Glutamatergic neuron (in vitro differentiated cells): ENCODE data around the gene DARS1. TPM values are rescaled to one million over a fixed set of nuclear protein-coding genes. Genes with fewer than 3 reads are reported as not detected.

Source experiments
- DNase-seq: peaks from one replicate; pipeline ENCODE4 v3.0.0; 2022
- H3K27ac Mint-ChIP-seq: one replicate; pipeline ENCODE4 v1.8.0; 2020; ENCODE audit warnings: mild to moderate bottlenecking, mixed read lengths, inconsistent platforms; ENCODE audit not compliant: unreplicated experiment
- H3K27me3 Mint-ChIP-seq: one replicate; pipeline ENCODE4 v1.8.0; 2020; ENCODE audit warnings: mild to moderate bottlenecking, moderate library complexity, mixed read lengths, inconsistent platforms; ENCODE audit not compliant: unreplicated experiment
- H3K36me3 Mint-ChIP-seq: one replicate; pipeline ENCODE4 v1.8.0; 2020; ENCODE audit warnings: mild to moderate bottlenecking, mixed read lengths, inconsistent platforms; ENCODE audit not compliant: unreplicated experiment
- H3K4me1 Mint-ChIP-seq: one replicate; pipeline ENCODE4 v1.8.0; 2020; ENCODE audit warnings: mild to moderate bottlenecking, low read depth, mixed read lengths, inconsistent platforms; ENCODE audit not compliant: unreplicated experiment
- H3K4me3 Mint-ChIP-seq: one replicate; pipeline ENCODE4 v1.8.0; 2020; ENCODE audit warnings: mild to moderate bottlenecking, mixed read lengths, inconsistent platforms; ENCODE audit not compliant: unreplicated experiment
- H3K9me3 Mint-ChIP-seq: one replicate; pipeline ENCODE4 v1.8.0; 2020; ENCODE audit warnings: mild to moderate bottlenecking, moderate library complexity, mixed read lengths, inconsistent platforms; ENCODE audit not compliant: unreplicated experiment
- total RNA-seq: library from RNA; stranded (reverse); fragmentation: NEBNext Ultra II Directional; extraction: Animal tissue kit (Norgen Biotek cat#: 25700); gene quantifications from one replicate; pipeline ENCODE4 v1.2.1, GENCODE V29; 2021; ENCODE audit not compliant: unreplicated experiment
- TF ChIP-seq, protein P1 (sequence below): fragments of 200-600 bp; sonication (generic); IDR thresholded peaks from one replicate; pipeline ENCODE4 v1.5.0; 2021; ENCODE audit not compliant: partially characterized antibody, unreplicated experiment

Gene DARS1
- total RNA-seq, 1 donor from 2014 or later, result 41.0 TPM

DNA sequence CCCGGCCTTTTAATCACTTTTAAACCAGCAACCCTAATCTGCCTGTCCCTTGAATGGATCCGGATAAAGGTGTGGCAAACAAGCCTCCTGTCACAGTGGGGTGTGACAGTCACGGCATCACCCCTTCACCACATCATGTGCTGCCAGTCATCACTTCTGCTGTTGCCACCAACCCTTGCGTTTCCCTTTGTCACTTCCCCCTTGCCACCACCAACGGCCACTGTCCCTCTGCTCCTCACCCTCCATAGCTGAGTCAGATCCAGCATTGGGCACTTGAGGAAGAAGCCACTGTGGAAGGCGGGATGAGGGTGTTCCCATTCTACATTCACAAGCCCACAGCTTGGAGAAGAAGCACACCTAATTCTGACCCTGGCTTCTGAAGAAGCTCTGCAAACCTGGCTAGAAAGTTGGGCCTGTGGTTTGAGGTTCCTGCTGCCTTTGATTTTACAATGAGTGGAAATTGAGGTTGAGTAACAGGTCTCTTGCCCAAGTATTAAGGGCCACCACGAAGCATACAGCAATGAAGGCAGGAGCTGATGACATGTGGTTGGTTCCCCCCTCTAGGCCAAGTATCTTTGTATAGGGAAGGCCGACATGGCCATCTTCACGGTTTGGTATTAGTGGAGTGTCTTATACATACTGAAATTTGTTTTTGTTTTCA is 22.9 kb upstream of the DARS1 start:
- peaks cover under 1% of the 10 kb centered on the region for H3K27me3 Mint-ChIP-seq
- H3K4me1 Mint-ChIP-seq, result peaks cover 9% of the 10 kb centered on the region
- H3K9me3 Mint-ChIP-seq, result peaks cover 2% of the 10 kb centered on the region
- no peak for DNase-seq
- no peak overlapping the region for H3K27ac Mint-ChIP-seq
- TF ChIP-seq, protein P1, sequence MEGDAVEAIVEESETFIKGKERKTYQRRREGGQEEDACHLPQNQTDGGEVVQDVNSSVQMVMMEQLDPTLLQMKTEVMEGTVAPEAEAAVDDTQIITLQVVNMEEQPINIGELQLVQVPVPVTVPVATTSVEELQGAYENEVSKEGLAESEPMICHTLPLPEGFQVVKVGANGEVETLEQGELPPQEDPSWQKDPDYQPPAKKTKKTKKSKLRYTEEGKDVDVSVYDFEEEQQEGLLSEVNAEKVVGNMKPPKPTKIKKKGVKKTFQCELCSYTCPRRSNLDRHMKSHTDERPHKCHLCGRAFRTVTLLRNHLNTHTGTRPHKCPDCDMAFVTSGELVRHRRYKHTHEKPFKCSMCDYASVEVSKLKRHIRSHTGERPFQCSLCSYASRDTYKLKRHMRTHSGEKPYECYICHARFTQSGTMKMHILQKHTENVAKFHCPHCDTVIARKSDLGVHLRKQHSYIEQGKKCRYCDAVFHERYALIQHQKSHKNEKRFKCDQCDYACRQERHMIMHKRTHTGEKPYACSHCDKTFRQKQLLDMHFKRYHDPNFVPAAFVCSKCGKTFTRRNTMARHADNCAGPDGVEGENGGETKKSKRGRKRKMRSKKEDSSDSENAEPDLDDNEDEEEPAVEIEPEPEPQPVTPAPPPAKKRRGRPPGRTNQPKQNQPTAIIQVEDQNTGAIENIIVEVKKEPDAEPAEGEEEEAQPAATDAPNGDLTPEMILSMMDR, result no peak
- H3K36me3 Mint-ChIP-seq, result peaks cover 7% of the 10 kb centered on the region
- no peak overlapping the region for H3K4me3 Mint-ChIP-seq

DNA sequence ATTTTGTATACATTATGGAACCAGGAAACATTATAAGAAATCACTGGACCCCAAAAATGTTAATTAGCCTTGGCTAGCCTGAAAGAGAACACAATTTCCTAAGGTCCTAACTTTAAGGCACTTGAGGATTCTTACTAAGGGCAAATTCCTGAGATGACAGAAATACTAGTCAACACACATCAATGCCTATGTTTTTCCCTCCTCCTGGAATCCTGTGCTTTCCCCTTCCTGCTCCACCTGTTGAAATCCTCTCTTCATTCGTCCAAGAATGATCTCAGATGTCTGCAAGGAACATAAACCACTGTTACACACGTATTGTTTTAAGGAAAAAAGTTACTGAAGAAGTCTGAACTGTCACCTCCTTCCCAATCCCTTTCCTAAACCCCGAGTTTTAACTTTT is 21.2 kb upstream of the DARS1 start:
- no peak overlapping the region for H3K4me3 Mint-ChIP-seq
- peaks cover 7% of the 10 kb centered on the region for H3K36me3 Mint-ChIP-seq
- no peaks in the 10 kb centered on the region for H3K27me3 Mint-ChIP-seq
- no peak overlapping the region for H3K27ac Mint-ChIP-seq
- peaks cover 9% of the 10 kb centered on the region for H3K4me1 Mint-ChIP-seq
- DNase-seq, result no peak
- peaks cover 2% of the 10 kb centered on the region for H3K9me3 Mint-ChIP-seq
- TF ChIP-seq, protein P1, result no peak

DNA sequence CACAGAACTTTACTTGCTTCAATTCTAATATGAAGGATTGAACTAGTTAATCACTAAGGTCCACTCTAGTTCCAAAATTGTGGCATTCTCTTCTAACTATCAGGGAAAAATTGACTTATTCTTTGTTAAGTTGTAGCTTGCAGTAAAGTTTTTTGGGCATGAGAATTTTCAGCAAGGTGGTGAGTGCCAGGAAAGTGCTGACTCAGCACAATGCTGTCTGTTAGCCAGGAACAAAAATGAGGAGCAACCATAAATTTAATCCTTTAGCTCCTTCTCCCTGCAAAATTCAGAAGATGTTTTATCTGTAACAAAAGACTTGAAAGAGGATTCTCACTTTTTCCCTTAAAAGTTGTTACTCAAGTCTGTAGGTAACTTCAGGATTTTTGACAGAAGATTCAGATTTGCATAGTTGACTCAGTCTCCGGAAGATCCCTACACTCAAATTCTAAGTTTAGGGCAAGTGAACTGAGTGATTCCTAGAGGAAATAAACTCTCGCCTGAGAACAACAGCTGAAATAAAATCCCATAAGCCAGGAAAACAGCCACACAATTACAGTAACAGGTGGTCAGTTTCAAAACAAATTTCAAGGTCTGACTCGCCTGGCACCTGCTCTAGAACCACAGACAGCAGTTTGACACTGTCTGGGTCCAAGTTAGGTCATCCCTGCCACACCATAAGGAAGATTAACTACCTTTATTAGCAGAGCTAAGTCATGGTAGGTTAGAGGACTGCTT is 20.2 kb upstream of the DARS1 start:
- Mint-ChIP-seq H3K4me3 (no peak overlapping the region), H3K4me1 (peaks cover 12% of the 10 kb centered on the region), H3K9me3 (peaks cover 2% of the 10 kb centered on the region), H3K36me3 (peaks cover 7% of the 10 kb centered on the region), H3K27ac (no peak overlapping the region), H3K27me3 (no peaks in the 10 kb centered on the region)
- TF ChIP-seq, protein P1, result no peak
- DNase-seq, result no peak

DNA sequence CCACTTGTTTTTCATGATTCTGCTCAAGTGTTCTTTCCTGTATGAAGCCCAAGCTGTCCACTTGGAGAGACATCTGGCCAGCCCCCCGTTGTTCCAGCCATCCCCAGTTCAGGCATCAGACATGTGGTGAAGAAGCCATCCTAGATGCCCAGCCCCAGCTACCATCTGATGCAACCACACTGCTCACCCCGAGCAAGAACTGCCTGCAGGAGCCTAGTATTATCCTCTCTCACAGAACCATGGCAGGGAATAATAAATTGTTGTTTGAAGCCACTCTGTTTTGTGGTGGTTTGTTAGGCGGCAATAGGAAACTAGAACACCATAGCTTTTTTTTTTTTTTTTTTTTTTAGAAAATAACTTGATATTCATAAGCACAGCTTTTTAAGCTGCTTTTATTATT is 19.5 kb upstream of the DARS1 start:
- peaks cover 2% of the 10 kb centered on the region for H3K9me3 Mint-ChIP-seq
- peaks cover 7% of the 10 kb centered on the region for H3K36me3 Mint-ChIP-seq
- TF ChIP-seq, protein P1, result no peak
- no peak for DNase-seq
- no peak overlapping the region for H3K4me3 Mint-ChIP-seq
- no peaks in the 10 kb centered on the region for H3K27me3 Mint-ChIP-seq
- peaks cover 15% of the 10 kb centered on the region for H3K4me1 Mint-ChIP-seq
- peak overlapping the region; percentile 62 for H3K27ac Mint-ChIP-seq

DNA sequence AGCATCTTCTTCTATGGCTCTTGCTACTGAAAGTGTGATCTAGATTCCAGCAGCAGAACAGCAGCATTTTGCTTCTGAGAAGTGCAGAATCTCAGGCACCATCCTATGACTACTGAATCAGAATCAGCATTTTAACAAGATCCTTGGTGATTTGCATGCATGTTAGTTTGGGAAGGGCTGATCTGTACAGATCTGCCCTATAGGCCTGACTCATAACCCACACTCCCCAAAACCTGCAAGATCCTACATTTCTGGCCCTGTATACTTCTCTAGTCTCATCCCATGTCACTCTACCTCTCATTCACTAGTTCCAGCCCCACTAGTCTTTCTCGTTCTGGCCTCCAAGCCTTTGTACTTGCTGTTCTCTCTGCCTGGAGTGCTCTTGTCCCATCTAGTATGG is 15.7 kb upstream of the DARS1 start:
- H3K27me3 Mint-ChIP-seq, result peaks cover 1% of the 10 kb centered on the region
- no peak overlapping the region for H3K27ac Mint-ChIP-seq
- H3K9me3 Mint-ChIP-seq, result no peaks in the 10 kb centered on the region
- TF ChIP-seq, protein P1, result no peak
- H3K36me3 Mint-ChIP-seq, result peaks cover 7% of the 10 kb centered on the region
- no peak for DNase-seq
- H3K4me1 Mint-ChIP-seq, result peaks cover 22% of the 10 kb centered on the region
- H3K4me3 Mint-ChIP-seq, result no peak overlapping the region
